Left ventricle myocardium superior (tissue), 1 donor: ENCODE results near the gene S1PR4. TPM values are rescaled to one million over a fixed set of nuclear protein-coding genes. Genes with fewer than 3 reads are reported as not detected.

ENCODE experiments used
- total RNA-seq: library from RNA; stranded (reverse); fragmentation: NEBNext Ultra II Directional; extraction: Animal tissue kit (Norgen Biotek cat#: 25700); gene quantifications from one replicate; pipeline ENCODE4 v1.2.1, GENCODE V29; 2021
- donor health status: DM: no; HTN: yes; CAD: no; lungs with severe emphysema.

S1PR4 gene
- total RNA-seq, 1 donor from 2014 or later: 1.0 TPM

Other genes starting within 250 kb of the S1PR4 start
- gene ZNF77, start 233.8 kb upstream of the S1PR4 start, total RNA-seq: 2.2 TPM
- 0.30 TPM for gene TLE6, start 201.2 kb upstream of the S1PR4 start, total RNA-seq
- 66.5 TPM for gene TLE2, start 149.5 kb upstream of the S1PR4 start, total RNA-seq
- 846 TPM for gene TLE5, start 116.3 kb upstream of the S1PR4 start, total RNA-seq
- 74.6 TPM for gene GNA11, start 84.4 kb upstream of the S1PR4 start, total RNA-seq
- 2.1 TPM for gene GNA15, start 42.7 kb upstream of the S1PR4 start, total RNA-seq
- gene NCLN, start 7.2 kb downstream of the S1PR4 start, total RNA-seq: 27.8 TPM
- gene CELF5, start 45.9 kb downstream of the S1PR4 start, total RNA-seq: not detected
- gene NFIC, start 187.8 kb downstream of the S1PR4 start, total RNA-seq: 178 TPM